Epithelial cell of proximal tubule (primary cell): Measurements from ENCODE around the gene PHOSPHO1. TPM values are rescaled to one million over a fixed set of nuclear protein-coding genes. Genes with fewer than 3 reads are reported as not detected.

Source experiments
- DNase-seq: peaks from one replicate; pipeline ENCODE4 v3.0.0-alpha.2; 2011; ENCODE audit warnings: low read depth
- H3K4me3 ChIP-seq: 2 replicates; pipeline ENCODE4 v1.5.1; 2011; ENCODE audit warnings: low read depth, mild to moderate bottlenecking, low read length
- total RNA-seq: library from RNA; depleted of rRNA; stranded (reverse); fragments of >200 nt; gene quantifications from 2 replicates; pipeline ENCODE4 v1.2.3, GENCODE V29; 2015
- TF ChIP-seq, protein P1 (sequence below): conservative IDR thresholded peaks from 2 replicates; pipeline ENCODE4 v1.5.1; 2012; ENCODE audit warnings: low read depth, mild to moderate bottlenecking, low read length

PHOSPHO1 gene
- total RNA-seq, 1 donor from 2014 or later = not detected

DNA sequence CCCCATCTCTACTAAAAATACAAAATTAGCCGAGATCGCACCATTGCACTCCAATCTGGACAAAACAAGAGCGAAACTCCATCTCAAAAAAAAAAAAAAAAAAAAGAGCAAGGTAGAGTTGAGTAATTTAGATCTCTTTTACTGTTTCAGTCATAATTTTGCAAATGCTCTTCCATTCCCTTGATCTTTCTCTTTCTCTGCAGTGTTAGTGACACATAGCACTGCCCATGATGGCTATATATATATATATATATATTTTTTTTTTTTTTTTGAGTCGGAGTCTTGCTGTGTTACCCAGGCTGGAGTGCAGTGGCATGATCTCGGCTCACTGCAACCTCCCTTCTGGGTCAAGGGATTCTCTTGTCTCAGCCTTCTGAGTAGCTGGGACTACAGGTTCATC, 12.2 kb upstream of the PHOSPHO1 start:
- no peak overlapping the region for H3K4me3 ChIP-seq
- TF ChIP-seq, protein P1, sequence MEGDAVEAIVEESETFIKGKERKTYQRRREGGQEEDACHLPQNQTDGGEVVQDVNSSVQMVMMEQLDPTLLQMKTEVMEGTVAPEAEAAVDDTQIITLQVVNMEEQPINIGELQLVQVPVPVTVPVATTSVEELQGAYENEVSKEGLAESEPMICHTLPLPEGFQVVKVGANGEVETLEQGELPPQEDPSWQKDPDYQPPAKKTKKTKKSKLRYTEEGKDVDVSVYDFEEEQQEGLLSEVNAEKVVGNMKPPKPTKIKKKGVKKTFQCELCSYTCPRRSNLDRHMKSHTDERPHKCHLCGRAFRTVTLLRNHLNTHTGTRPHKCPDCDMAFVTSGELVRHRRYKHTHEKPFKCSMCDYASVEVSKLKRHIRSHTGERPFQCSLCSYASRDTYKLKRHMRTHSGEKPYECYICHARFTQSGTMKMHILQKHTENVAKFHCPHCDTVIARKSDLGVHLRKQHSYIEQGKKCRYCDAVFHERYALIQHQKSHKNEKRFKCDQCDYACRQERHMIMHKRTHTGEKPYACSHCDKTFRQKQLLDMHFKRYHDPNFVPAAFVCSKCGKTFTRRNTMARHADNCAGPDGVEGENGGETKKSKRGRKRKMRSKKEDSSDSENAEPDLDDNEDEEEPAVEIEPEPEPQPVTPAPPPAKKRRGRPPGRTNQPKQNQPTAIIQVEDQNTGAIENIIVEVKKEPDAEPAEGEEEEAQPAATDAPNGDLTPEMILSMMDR = no peak
- no peak for DNase-seq

DNA sequence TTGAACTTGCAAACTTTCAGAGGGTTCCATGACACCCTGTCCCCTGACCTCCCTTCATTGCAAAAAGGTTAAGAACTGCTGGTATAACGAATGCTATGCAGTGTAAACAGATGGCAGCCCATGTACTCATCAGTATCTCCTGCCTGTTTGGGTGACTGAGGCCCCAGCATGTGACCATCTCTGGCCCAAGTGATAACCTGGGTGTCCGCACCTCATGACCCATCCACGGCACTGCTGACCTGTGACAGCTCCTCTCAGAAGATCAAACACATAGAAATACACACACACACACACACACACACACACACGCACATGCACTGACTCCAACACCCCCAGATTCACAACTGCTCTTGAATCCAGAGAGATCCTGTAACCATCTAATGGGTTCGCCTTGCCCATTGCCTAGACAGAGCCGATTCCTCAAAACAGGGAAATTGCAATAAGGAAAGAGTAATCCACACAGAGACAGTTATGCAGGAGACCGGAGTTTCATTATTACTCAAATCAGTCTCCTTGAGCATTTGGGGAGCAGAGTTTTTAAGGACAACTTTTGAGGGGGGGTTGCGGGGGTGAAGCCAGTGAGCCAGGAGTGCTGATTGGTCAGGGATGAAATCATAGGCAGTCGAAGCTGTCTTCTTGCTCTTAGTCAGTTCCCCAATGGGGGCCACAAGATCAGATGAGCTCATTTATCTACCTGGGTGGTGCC, 11.3 kb upstream of the PHOSPHO1 start:
- DNase-seq = no peak
- TF ChIP-seq, protein P1 = no peak
- no peak overlapping the region for H3K4me3 ChIP-seq

DNA sequence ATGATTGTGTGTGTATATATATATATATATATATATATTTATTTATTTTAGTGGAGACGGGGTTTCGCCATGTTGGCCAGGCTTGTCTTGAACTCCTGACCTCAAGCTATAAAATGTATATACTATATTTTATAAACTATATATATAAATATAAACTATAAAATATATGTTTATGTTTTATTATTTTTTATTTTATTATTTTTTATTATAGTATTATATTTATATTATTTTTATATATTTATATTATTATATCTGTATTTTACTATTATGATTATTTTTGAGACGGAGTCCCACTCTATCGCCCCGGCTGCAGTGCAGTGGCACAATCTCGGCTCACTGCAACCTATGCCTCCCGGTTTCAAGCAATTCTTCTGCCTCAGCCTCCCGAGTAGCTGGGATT, 10.5 kb upstream of the PHOSPHO1 start:
- H3K4me3 ChIP-seq = no peak overlapping the region
- DNase-seq = no peak
- TF ChIP-seq, protein P1 = no peak

DNA sequence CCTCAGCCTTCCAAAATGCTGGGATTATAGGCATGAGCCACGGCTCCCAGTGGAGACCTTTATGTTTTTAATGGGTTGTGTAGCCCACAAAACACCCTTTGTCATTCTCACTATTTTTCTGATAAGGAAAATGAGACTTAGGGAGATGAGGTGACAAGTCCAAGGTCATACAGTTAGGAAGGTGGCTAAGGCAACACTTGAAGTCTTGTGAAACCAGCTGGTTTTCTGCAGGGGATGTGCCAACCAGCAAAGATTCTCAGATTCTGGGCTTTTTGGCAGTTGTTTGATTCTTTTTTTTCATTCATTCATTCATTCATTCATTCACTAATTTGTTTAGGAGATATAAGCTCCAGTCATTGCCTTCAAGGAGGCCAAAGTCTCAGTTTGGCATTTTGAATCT, 10.0 kb upstream of the PHOSPHO1 start:
- H3K4me3 ChIP-seq = no peak overlapping the region
- DNase-seq = no peak
- TF ChIP-seq, protein P1 = no peak

DNA sequence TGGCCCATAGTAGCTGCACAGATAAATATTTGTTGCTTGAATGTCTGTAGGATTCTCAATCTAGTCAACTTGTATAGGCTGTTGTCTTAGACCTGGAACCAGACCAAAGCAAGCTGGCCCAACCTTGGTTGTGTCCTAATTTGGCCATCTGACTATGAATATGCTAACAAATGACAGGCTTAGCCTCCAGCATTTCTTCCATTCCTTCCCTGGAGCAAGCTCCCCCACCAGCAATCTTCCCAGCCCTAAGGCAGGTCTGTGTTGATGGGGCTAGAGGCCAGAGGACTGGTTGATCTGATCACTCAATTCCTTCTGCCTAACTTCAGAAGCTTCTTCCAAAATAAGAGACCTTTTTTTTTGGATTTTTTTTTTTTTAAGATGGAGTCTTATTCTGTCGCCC, 9.4 kb upstream of the PHOSPHO1 start:
- no peak overlapping the region for H3K4me3 ChIP-seq
- DNase-seq = no peak
- TF ChIP-seq, protein P1 = no peak

DNA sequence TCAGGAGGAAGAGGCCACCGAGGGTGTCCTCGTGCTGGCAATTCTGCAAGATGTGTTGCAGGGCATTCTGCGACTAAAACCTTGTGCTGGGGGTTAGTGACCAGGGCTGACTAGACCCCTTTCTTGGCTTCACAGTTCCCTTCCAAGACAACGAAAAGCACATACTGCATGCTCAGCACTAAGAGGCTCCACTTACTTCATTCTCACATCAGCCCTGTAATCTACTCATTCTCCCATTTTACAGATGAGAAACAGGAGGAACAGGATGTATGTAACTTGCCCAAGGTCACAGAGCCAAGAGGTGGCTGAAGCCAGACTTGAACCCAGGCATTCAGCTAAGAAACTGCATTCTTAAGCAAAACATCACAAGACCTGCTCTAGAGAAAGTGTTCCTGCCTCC, 5.3 kb upstream of the PHOSPHO1 start:
- H3K4me3 ChIP-seq = no peak overlapping the region
- no peak for DNase-seq
- TF ChIP-seq, protein P1 = no peak

DNA sequence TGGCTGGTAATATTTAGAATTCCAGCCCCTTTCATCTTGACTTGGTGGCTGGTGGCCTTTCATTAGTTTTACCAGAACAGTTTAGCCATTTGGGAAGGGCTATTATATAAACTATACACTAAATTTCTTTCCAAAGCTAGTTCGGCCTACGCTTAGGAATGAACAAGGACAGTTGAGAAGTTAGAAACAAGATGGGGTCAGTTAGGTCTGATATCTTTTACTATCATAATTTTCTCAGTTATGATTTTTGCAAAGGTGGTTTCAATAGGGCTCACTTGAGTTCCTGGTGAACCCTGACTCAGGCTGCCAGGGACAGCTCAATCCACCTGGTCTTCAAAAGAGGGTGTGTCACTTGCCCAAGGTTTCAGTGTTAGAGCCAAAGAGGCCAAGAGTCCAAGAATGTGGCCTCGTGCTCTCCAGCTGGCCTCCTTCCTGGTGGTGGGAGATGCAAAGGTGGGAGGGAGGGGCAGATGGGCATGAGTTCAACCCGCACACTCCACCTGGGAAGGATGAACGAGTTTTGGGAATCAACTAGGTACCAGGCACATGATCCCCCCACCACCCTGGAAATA, 4.0 kb upstream of the PHOSPHO1 start:
- no peak overlapping the region for H3K4me3 ChIP-seq
- TF ChIP-seq, protein P1 = no peak
- DNase-seq = no peak
